ENCODE results near the gene NPHP4. TPM values are rescaled to one million over a fixed set of nuclear protein-coding genes. Genes with fewer than 3 reads are reported as not detected.

NPHP4 gene
- total RNA-seq, 4 donors from 2014 or later: 13.7 to 29.3 (median 18.6) TPM

DNA sequence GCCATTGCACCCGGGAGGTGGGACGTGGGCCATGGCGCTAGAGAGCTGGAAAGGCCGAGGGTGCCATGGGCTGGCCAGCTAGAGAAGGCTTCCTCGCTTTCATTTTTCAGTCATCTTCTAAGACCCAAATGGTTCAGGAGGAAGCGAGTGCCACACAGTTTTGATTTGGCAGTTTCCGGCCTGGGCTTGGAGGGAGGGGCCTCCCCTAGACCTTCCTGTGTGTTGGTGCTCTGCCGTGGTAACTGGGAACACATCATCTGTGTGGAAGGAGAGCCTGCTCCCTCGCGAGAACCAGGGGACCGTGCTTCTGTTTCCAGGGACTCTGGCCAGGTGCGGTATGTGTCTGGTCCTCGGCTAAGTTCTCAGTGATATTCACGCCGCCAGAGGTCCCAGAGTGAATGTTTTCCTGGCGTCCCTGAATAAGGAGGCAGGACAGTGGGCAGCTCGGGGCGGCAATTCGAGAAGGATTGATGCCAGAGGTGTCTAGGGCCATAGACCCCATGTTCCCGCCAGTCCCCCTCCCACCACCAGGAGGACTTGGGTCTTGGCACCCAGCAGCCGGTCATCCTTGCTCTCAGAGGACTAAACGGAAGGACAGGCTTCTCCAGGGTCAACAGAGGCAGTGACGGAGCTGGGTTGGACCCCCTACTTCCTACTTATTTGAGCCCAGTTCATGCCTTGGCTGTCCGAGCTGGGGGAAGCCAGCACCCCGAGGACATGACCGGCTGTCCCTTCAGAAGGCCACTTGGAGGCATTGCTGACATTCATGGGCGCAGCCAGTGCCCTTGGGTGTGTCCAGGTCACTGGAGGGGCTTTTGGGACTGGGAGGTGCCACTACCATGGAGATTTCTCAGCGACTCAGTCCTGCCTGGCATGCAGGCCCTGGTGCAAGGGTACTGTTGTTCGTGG is 2.7 kb upstream of the NPHP4 start:
- ATAC-seq (ENCODE audit: low FRiP score) (no peak), DNase-seq (ENCODE audit: low spot score) (no peak)
- TF ChIP-seq CTCF (IDR thresholded peaks at IDR 0.05): no peak

GRCh38 chr1:5993556-5994491 is 1.6 kb upstream of the NPHP4 start:
- TF ChIP-seq CTCF (IDR thresholded peaks at IDR 0.05): no peak
- no peak for DNase-seq (ENCODE audit: low spot score)
- no peak for ATAC-seq (ENCODE audit: low FRiP score)

GRCh38 chr1:5992814-5993555 is 760 bp upstream of the NPHP4 start:
- no peak for DNase-seq (ENCODE audit: low spot score)
- TF ChIP-seq CTCF (IDR thresholded peaks at IDR 0.05): no peak
- ATAC-seq (ENCODE audit: low FRiP score): no peak

DNA sequence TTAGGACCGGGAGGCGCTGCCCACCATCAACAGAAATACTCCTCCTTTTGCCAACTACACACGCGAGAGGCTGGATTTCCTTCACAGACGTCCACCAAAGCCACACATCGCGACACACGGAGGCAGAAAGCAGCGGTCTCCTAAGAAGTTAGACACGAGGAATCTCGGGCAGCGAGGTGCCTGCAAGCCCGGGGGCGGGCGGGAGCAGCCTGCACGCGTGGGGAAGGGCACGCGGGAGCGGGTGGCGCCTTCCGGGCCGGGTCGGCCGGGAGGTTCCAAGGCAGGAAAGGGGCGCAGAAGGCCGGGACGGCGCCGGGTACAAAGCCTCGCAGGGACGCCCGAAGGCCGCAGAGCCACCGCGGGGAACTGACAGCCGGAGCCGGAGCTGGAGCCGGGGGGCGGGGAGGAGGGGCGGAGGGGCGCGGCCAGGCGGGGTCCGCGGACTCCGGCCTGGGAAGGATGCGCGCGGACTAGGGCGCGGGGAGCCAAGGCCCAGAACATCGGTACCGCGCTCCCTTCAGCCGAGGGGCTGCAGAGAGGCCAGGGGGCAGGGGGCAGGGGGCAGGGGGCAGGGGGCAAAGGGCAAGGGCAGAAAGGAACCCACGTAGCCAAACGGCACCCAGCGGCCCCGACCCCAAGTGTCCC is 722 bp downstream of the NPHP4 start:
- DNase-seq (ENCODE audit: low spot score): no peak
- peak; percentile 2 for ATAC-seq (ENCODE audit: low FRiP score)
- no peak for TF ChIP-seq CTCF (IDR thresholded peaks at IDR 0.05)

DNA sequence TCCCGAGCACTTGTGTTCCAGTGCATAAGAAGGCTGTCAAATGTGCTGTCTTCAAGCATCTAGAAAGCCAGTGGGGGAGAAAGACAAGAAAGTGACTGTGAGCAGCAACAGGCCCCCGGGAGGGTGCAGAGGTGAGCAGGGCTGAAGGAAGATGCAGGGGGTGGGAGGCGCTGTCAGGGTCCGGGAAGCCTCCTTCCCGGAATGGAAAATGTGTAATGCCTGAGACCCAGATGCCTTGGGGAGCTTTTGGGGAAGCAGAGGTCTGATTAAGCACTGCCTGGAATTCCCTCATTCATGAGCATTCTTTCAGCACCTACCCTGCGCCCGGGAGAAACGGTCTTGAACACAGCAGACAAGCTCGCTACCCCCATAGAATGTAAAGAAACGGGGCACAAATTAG is 1.3 kb downstream of the NPHP4 start:
- no peak for TF ChIP-seq CTCF (IDR thresholded peaks at IDR 0.05)
- no peak for ATAC-seq (ENCODE audit: low FRiP score)
- no peak for DNase-seq (ENCODE audit: low spot score)

DNA sequence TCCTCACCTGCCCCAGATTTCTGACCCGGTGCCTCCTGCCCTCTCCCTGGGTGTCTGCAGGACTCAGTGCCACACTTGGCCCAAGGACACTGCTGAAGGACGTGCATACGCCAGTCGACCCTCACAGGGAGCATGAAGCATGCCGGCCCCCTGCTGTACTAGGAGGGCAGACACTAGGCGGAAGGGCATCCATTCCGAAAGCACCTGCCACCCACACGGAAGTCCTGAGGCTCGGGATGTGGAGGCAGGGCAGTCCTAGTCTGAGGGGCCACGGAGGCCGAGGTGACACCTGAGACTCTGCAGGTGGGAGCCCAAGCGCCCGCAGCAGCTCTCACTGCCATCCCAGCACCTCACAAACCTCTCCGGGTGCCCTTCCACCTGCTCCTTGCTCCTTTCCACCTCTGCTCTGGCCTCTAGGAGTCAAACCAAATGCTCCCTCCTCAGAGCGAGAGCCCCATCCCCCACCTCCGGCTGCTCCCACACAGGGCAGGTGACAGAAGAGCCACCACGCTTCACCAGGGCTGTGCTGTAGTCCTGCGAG is 2.4 kb downstream of the NPHP4 start:
- TF ChIP-seq CTCF (IDR thresholded peaks at IDR 0.05): no peak
- DNase-seq (ENCODE audit: low spot score) (no peak), ATAC-seq (ENCODE audit: low FRiP score) (no peak)

Measured in omental fat pad (tissue), 4 donors.